D721Med (cell line): ENCODE results near the gene TNS1.

Experiments
- DNase-seq: peaks from one replicate; pipeline ENCODE4 v3.0.0; 2011; ENCODE audit warnings: low spot score; ENCODE audit not compliant: insufficient read length
- FAIRE-seq: peaks from 2 replicates; lab custom pipeline; 2011; peaks lifted over from hg19 to GRCh38; lab: Jason Lieb, UNC
- CTCF ChIP-seq: IDR thresholded peaks from 2 replicates; pipeline ENCODE4 v1.5.1; 2012; ENCODE audit warnings: mild to moderate bottlenecking, control low read depth; ENCODE audit not compliant: insufficient read depth; ENCODE audit errors: missing control alignments

The TNS1 gene

GRCh38 chr2:217943446-217944321 is 59.1 kb downstream of the TNS1 start:
- TF ChIP-seq CTCF = no peak
- DNase-seq (no peak), FAIRE-seq (no peak)

- FAIRE-seq = no peak
- DNase-seq = no peak
- TF ChIP-seq CTCF = no peak
Observed at GRCh38 chr2:217942731-217943335, 60.0 kb downstream of the TNS1 start.

- FAIRE-seq = no peak
- DNase-seq = no peak
Observed at GRCh38 chr2:217941886-217942728, 60.7 kb downstream of the TNS1 start.

GRCh38 chr2:217941339-217941738 is 61.5 kb downstream of the TNS1 start:
- TF ChIP-seq CTCF = no peak
- no peak for FAIRE-seq

More at GRCh38 chr2:217941886-217942728, 60.7 kb downstream of the TNS1 start:
- no peak for TF ChIP-seq CTCF

GRCh38 chr2:217940261-217941220 is 62.3 kb downstream of the TNS1 start:
- TF ChIP-seq CTCF = no peak
- no peak for FAIRE-seq

More at GRCh38 chr2:217941339-217941738, 61.5 kb downstream of the TNS1 start:
- DNase-seq = no peak

GRCh38 chr2:217939629-217940245 is 63.1 kb downstream of the TNS1 start:
- FAIRE-seq (no peak), DNase-seq (no peak)
- no peak for TF ChIP-seq CTCF

More at GRCh38 chr2:217940261-217941220, 62.3 kb downstream of the TNS1 start:
- DNase-seq = no peak
